8988T (cell line): ENCODE data around the gene SCRT2.

Experiments used
- DNase-seq: peaks from one replicate; pipeline ENCODE4 v3.0.0; 2011

SCRT2 gene

DNA sequence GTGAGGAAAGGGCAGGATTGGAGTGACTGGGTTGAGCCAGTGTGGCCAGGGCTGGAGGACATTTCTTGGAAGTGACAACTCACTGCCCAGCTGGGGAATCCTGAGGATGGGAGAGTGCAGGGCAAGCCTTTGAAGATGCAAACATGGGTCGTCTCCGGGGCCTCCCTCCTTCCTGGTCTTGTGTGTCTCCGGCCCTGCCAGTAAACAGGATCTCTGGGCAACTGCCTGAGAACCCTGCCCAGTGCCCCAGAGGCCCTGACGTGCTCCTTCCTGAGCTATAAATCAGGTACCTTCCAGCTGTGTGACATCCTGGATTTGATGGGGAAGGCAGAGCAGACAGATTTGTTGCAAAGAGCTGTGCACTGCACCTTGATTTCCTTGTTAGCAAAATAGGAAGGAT is 52.6 kb downstream of the SCRT2 start:
- DNase-seq = no peak

DNA sequence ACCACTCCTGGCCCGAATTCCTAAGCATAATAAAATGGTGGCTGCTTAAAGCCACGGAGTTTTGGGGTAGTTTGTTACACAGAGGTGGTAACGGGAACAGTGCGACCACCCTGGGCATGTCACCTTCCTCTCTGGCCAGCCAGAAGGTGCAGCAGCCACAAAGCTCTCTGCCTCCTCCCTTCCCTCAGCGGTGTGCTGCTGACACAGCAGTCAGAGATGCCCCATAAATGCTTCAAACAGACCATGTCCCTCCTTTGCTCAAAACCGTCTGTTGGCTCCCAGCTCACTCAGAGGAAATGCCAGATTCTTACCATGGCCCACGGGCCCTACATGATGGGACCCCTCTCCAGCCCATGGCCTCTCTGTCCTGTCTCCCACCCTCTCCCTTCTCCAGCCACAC is 53.4 kb downstream of the SCRT2 start:
- DNase-seq = no peak

- DNase-seq = no peak
Measured at GRCh38 chr20:621125-621756, 54.4 kb downstream of the SCRT2 start.

GRCh38 chr20:620246-620645 is 55.4 kb downstream of the SCRT2 start:
- DNase-seq = no peak

DNA sequence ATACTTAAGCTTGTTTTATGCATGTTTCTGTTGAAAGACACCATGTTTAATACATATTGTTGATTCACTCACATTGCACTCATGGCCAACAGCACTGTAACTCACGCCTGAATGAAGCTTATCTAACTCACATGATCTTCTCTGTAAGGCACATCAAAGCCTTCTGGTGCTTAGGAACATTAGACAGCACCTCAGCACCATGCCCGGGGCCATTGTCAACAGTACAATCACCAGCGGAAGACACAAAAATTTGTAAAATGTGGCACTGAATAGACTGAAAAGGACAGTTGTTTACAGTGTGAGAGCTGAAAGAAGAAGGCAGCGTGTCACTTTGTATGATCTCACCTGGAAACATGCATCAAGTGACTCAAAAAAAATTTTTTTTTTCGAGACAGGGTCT is 56.6 kb downstream of the SCRT2 start:
- DNase-seq = no peak

- no peak for DNase-seq
Measured at GRCh38 chr20:617934-618690, 57.5 kb downstream of the SCRT2 start.

- no peak for DNase-seq
Measured at GRCh38 chr20:615514-615913, 60.1 kb downstream of the SCRT2 start.

DNA sequence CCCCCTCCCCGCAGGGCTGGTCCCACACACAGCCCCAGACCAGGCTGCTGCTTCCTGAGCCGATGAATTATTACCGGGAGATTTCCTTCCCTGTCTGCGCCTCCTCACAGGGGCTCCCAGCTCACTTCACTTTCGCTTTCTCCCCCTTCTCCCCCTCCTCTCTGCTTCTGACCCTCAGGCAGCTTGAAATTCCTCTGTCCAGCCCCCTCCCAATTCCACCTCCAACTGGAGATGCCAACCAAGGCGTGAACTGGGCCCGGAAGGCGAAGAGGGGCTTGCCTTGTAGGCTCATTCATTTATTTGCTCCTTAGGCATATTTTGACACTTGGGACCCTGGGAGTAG is 63.8 kb downstream of the SCRT2 start:
- DNase-seq = no peak
